Measurements from ENCODE around the gene POLN.

Gene POLN

DNA sequence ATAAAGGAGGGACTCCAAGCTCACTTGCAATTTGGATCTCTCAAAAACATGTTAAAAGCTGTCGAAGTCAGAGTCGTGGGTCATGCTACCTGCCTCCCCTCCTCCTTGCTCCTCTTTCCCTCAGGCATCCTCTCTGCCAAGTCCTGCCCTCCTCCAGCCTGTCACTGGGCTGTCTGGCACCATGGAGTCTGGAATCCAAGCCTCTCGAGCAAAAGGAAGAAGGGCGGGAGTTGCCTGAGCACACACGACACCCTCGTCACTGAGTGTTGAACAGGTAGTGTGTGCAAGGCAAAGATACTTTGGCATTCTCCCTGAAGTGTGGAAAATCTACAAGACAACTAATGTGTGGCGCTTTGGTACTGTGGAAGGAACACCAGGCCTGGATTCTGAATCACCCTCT is 62.2 kb downstream of the POLN start:
- H3K9me3 ChIP-seq (ENCODE audit: low read length) = no peaks in the 10 kb centered on the region
- H3K27ac ChIP-seq (ENCODE audit: low read depth, low read length, poor library complexity, severe bottlenecking) = no peak overlapping the region
- H3K79me2 ChIP-seq (ENCODE audit: insufficient read depth, low read length) = no peaks in the 10 kb centered on the region
- H3F3A ChIP-seq (ENCODE audit: insufficient read depth, low read length) = no peaks in the 10 kb centered on the region
- H3K4me1 ChIP-seq (ENCODE audit: insufficient read depth, low read length, severe bottlenecking) = no peaks in the 10 kb centered on the region
- H3K9ac ChIP-seq (ENCODE audit: low read length) = no peak overlapping the region
- no peaks in the 10 kb centered on the region for H4K20me1 ChIP-seq (ENCODE audit: insufficient read depth, low read length)
- no peaks in the 10 kb centered on the region for H3K36me3 ChIP-seq (ENCODE audit: insufficient read depth, low read length)
- no peak overlapping the region for H3K4me2 ChIP-seq (ENCODE audit: low read length)
- no peaks in the 10 kb centered on the region for H3K9me2 ChIP-seq (ENCODE audit: low read depth, low read length)
- TF ChIP-seq EZH2 (IDR thresholded peaks at IDR 0.05; ENCODE audit: borderline replicate concordance, low read length) = no peak
- TF ChIP-seq, protein P1, sequence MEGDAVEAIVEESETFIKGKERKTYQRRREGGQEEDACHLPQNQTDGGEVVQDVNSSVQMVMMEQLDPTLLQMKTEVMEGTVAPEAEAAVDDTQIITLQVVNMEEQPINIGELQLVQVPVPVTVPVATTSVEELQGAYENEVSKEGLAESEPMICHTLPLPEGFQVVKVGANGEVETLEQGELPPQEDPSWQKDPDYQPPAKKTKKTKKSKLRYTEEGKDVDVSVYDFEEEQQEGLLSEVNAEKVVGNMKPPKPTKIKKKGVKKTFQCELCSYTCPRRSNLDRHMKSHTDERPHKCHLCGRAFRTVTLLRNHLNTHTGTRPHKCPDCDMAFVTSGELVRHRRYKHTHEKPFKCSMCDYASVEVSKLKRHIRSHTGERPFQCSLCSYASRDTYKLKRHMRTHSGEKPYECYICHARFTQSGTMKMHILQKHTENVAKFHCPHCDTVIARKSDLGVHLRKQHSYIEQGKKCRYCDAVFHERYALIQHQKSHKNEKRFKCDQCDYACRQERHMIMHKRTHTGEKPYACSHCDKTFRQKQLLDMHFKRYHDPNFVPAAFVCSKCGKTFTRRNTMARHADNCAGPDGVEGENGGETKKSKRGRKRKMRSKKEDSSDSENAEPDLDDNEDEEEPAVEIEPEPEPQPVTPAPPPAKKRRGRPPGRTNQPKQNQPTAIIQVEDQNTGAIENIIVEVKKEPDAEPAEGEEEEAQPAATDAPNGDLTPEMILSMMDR (IDR thresholded peaks at IDR 0.05; ENCODE audit: low read length) = no peak
- no peak overlapping the region for H3K4me3 ChIP-seq (ENCODE audit: low read depth, low read length, poor library complexity, severe bottlenecking)
- H2AFZ ChIP-seq (ENCODE audit: low read length) = no peak overlapping the region
- no peaks in the 10 kb centered on the region for H3K27me3 ChIP-seq (ENCODE audit: insufficient read depth, low read length)

DNA sequence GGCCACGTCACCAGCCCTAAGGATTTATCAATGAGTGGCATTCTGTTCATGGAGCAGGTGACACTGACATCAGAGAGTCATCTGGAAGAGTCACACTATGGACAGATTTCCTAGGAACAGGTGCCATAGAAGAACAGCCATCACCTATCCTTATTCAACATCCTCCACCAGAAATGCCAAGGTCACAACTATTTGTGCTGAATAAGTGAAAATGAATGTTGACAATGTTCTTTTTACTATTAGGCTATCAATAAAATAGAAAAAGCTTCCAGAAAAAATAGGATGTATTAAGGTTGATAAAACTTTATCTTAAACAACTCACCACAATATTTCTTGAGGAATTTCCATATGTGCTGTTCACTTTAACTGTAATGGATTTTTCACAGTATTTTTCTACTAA is 62.9 kb downstream of the POLN start:
- H3K4me3 ChIP-seq (ENCODE audit: low read depth, low read length, poor library complexity, severe bottlenecking) = no peak overlapping the region
- H3K4me1 ChIP-seq (ENCODE audit: insufficient read depth, low read length, severe bottlenecking) = no peaks in the 10 kb centered on the region
- H3K9me2 ChIP-seq (ENCODE audit: low read depth, low read length) = no peaks in the 10 kb centered on the region
- H3K36me3 ChIP-seq (ENCODE audit: insufficient read depth, low read length) = no peaks in the 10 kb centered on the region
- H2AFZ ChIP-seq (ENCODE audit: low read length) = no peak overlapping the region
- no peaks in the 10 kb centered on the region for H3F3A ChIP-seq (ENCODE audit: insufficient read depth, low read length)
- no peaks in the 10 kb centered on the region for H3K9me3 ChIP-seq (ENCODE audit: low read length)
- no peak overlapping the region for H3K9ac ChIP-seq (ENCODE audit: low read length)
- no peaks in the 10 kb centered on the region for H4K20me1 ChIP-seq (ENCODE audit: insufficient read depth, low read length)
- H3K27ac ChIP-seq (ENCODE audit: low read depth, low read length, poor library complexity, severe bottlenecking) = no peak overlapping the region
- H3K27me3 ChIP-seq (ENCODE audit: insufficient read depth, low read length) = no peaks in the 10 kb centered on the region
- H3K4me2 ChIP-seq (ENCODE audit: low read length) = no peak overlapping the region
- TF ChIP-seq, protein P1 (IDR thresholded peaks at IDR 0.05; ENCODE audit: low read length) = no peak
- no peak for TF ChIP-seq EZH2 (IDR thresholded peaks at IDR 0.05; ENCODE audit: borderline replicate concordance, low read length)
- H3K79me2 ChIP-seq (ENCODE audit: insufficient read depth, low read length) = no peaks in the 10 kb centered on the region

DNA sequence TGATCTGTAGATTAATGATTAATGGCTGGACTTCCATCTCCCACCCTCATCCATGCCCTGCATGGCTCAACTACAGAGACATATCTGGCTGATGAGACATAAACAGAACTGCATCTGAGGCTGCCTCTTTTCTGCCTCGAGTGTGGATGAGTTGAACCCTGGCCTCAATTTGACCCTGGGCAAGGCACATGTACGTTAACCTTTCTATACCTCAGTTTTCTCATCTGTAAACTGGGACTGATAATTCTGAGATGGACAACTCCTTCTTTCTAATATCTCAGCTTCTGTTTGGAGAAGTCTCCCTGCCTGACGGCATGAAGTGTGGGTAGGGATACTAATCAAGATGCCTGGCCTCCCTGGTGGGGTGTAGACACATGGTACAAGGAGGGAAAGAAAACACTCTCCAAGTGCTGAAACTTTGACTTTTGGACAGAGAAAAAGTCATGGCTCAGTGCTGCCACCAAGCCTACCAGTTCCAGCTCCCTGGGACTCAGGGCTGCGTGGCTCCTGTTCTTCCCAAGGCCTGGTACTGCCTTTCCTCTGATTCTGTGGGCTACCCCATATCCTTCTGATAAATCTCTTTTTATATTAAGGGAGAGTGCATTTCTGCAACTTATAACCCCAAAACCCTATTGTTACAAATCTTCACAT is 64.4 kb downstream of the POLN start:
- Histone ChIP-seq H2AFZ (ENCODE audit: low read length) (no peak overlapping the region), H3K27ac (ENCODE audit: low read depth, low read length, poor library complexity, severe bottlenecking) (no peak overlapping the region), H3K27me3 (ENCODE audit: insufficient read depth, low read length) (no peaks in the 10 kb centered on the region), H3K9me2 (ENCODE audit: low read depth, low read length) (no peaks in the 10 kb centered on the region), H3K4me2 (ENCODE audit: low read length) (no peak overlapping the region), H3K9me3 (ENCODE audit: low read length) (no peaks in the 10 kb centered on the region), H3K4me3 (ENCODE audit: low read depth, low read length, poor library complexity, severe bottlenecking) (no peak overlapping the region), H3F3A (ENCODE audit: insufficient read depth, low read length) (no peaks in the 10 kb centered on the region), H3K36me3 (ENCODE audit: insufficient read depth, low read length) (no peaks in the 10 kb centered on the region), H3K79me2 (ENCODE audit: insufficient read depth, low read length) (no peaks in the 10 kb centered on the region), H4K20me1 (ENCODE audit: insufficient read depth, low read length) (no peaks in the 10 kb centered on the region), H3K4me1 (ENCODE audit: insufficient read depth, low read length, severe bottlenecking) (no peaks in the 10 kb centered on the region), H3K9ac (ENCODE audit: low read length) (no peak overlapping the region)
- TF ChIP-seq EZH2 (IDR thresholded peaks at IDR 0.05; ENCODE audit: borderline replicate concordance, low read length) = no peak
- TF ChIP-seq, protein P1 (IDR thresholded peaks at IDR 0.05; ENCODE audit: low read length) = no peak
